Transverse colon (tissue), 4 donors: ENCODE data around the gene JPH2.

Experiments
- CTCF ChIP-seq, 5 experiments: fragments of 200-600 bp in 3 of 5; fragments of 450-650 bp in 2 of 5; sonication (generic) in 3 of 5; IDR thresholded peaks; 1 replicate in 2 of 5; 2 replicates in 3 of 5; pipeline ENCODE4 v1.5.1; 2016 to 2017; ENCODE audit warnings: antibody characterized with exemption in 5 of 5, inconsistent platforms in 3 of 5, mild to moderate bottlenecking in 2 of 5, moderate library complexity in 1 of 5
- EP300 ChIP-seq: sonication (generic); formaldehyde crosslinking; IDR thresholded peaks from one replicate; pipeline ENCODE4 v1.6.1; 2017; ENCODE audit warnings: antibody characterized with exemption, low read depth
- POLR2A ChIP-seq: fragments of 450-650 bp; IDR thresholded peaks from one replicate; pipeline ENCODE4 v1.6.1; 2016; ENCODE audit warnings: antibody characterized with exemption, mild to moderate bottlenecking, moderate library complexity
- POLR2AphosphoS5 ChIP-seq, 3 donors: sonication (generic); formaldehyde crosslinking; IDR thresholded peaks; one replicate each; pipeline ENCODE4 v1.6.1; 2016; ENCODE audit warnings: antibody characterized with exemption in 3 of 3

- TF ChIP-seq CTCF (IDR thresholded peaks at IDR 0.05) = no peak
- no peak for TF ChIP-seq POLR2A
- no peak for TF ChIP-seq POLR2AphosphoS5 (IDR thresholded peaks at IDR 0.05)
- TF ChIP-seq EP300 = no peak
Observed at GRCh38 chr20:44065401-44066340, 121.3 kb downstream of the JPH2 start.
